Esophagus muscularis mucosa (tissue), 4 donors: ENCODE measurements around the gene SLC25A10. TPM values are rescaled to one million over a fixed set of nuclear protein-coding genes. Genes with fewer than 3 reads are reported as not detected.

Experiments
- DNase-seq: peaks from one replicate; pipeline ENCODE4 v3.0.0-alpha.2; 2017; ENCODE audit errors: extremely low spot score
- H3K27ac ChIP-seq, 4 donors: fragments of 200-600 bp; sonication (generic); replicated peaks in 1 of 4; 1 replicate in 3 of 4; 2 replicates in 1 of 4; pipeline ENCODE4 v1.5.1; 2016 to 2019; ENCODE audit warnings: mild to moderate bottlenecking in 1 of 4
- H3K27me3 ChIP-seq, 4 donors: fragments of 200-600 bp; sonication (generic); one replicate each; pipeline versions ENCODE4 v1.5.1 to v1.6.0; 2016 to 2019
- H3K36me3 ChIP-seq, 4 donors: fragments of 200-600 bp; sonication (generic); one replicate each; pipeline ENCODE4 v1.5.1; 2016 to 2019
- H3K4me1 ChIP-seq, 4 donors: fragments of 200-600 bp; sonication (generic); one replicate each; pipeline ENCODE4 v1.5.1; 2016 to 2019
- H3K4me3 ChIP-seq, 4 donors: fragments of 200-600 bp; sonication (generic); 1 replicate in 2 of 4; 2 replicates in 2 of 4; pipeline ENCODE4 v1.5.1; 2016 to 2019; ENCODE audit warnings: mild to moderate bottlenecking in 4 of 4, moderate library complexity in 1 of 4
- H3K9me3 ChIP-seq, 4 donors: fragments of 200-600 bp; sonication (generic); 1 replicate in 3 of 4; 2 replicates in 1 of 4; pipeline ENCODE4 v1.5.1; 2016 to 2019
- CTCF ChIP-seq, 3 experiments: fragments of 200-600 bp in 2 of 3; fragments of 450-650 bp in 1 of 3; sonication (generic) in 2 of 3; IDR thresholded peaks; one replicate each; pipeline ENCODE4 v1.5.1; 2017 to 2019; ENCODE audit warnings: antibody characterized with exemption in 3 of 3, mild to moderate bottlenecking in 2 of 3, moderate library complexity in 1 of 3
- EP300 ChIP-seq: sonication (generic); formaldehyde crosslinking; IDR thresholded peaks from one replicate; pipeline ENCODE4 v1.6.1; 2017; ENCODE audit warnings: antibody characterized with exemption
- POLR2A ChIP-seq: fragments of 450-650 bp; IDR thresholded peaks from one replicate; pipeline ENCODE4 v1.6.1; 2017; ENCODE audit warnings: antibody characterized with exemption, moderate library complexity, mild to moderate bottlenecking, low read depth
- POLR2AphosphoS5 ChIP-seq, 2 donors: sonication (generic); formaldehyde crosslinking; IDR thresholded peaks; one replicate each; pipeline ENCODE4 v1.6.1; 2017; ENCODE audit warnings: antibody characterized with exemption in 2 of 2
- WGBS: methylation state at CpG from one replicate; pipeline ENCODE4 v1.1.5; 2018; 5-methylcytosine and 5-hydroxymethylcytosine counted together
- intact Hi-C: fragments of 100-400 bp; cut with DNase I; formaldehyde crosslinking; loops from one replicate; pipeline ENCODE4 v1.15.1; 2023
- total RNA-seq, 4 donors: library from RNA; depleted of rRNA; stranded (reverse); fragments of >200 nt; gene quantifications; one replicate each; pipeline versions ENCODE4 v1.1.0 to v1.2.1, GENCODE V29; 2016

SLC25A10 gene
- total RNA-seq, 4 donors from 2014 or later: 2.1 to 5.5 (median 4.8) TPM

- 96% methylated on average over 23 of the region's 40 CpGs for WGBS
- no peak overlapping the region for H3K27ac ChIP-seq
- peaks cover 10 to 18% (median 12%) of the 10 kb centered on the region in 4 donors for H3K4me1 ChIP-seq
- no peaks in the 10 kb centered on the region for H3K9me3 ChIP-seq
- no peaks in the 10 kb centered on the region for H3K27me3 ChIP-seq
- DNase-seq: no peak
- no peak for TF ChIP-seq EP300
- intact Hi-C loops: no loop called here
- H3K36me3 ChIP-seq: peaks cover 71 to 100% (median 98%) of the 10 kb centered on the region in 4 donors
- H3K4me3 ChIP-seq: no peak overlapping the region
These were observed 15.7 kb upstream of the SLC25A10 start for GRCh38 chr17:81696218-81696941.

- TF ChIP-seq POLR2A (no peak), CTCF (IDR thresholded peaks at IDR 0.05) (no peak), POLR2AphosphoS5 (IDR thresholded peaks at IDR 0.05) (no peak), EP300 (no peak)
- Histone ChIP-seq H3K9me3 (no peaks in the 10 kb centered on the region), H3K4me1 (peaks cover 21 to 29% (median 22%) of the 10 kb centered on the region in 4 donors), H3K27me3 (no peaks in the 10 kb centered on the region), H3K4me3 (no peak overlapping the region), H3K36me3 (peaks cover 64 to 95% (median 93%) of the 10 kb centered on the region in 4 donors), H3K27ac (no peak overlapping the region)
- DNase-seq: no peak
- intact Hi-C loops: no loop called here
- 84% methylated on average over 22 of the region's 25 CpGs for WGBS
These were observed 14.6 kb upstream of the SLC25A10 start for GRCh38 chr17:81697261-81698044.

GRCh38 chr17:81700353-81701287 lies 11.5 kb upstream of the SLC25A10 start:
- no peaks in the 10 kb centered on the region for H3K27me3 ChIP-seq
- no peak overlapping the region for H3K27ac ChIP-seq
- H3K4me3 ChIP-seq: no peak overlapping the region
- peaks cover 34 to 76% (median 72%) of the 10 kb centered on the region in 4 donors for H3K36me3 ChIP-seq
- 90% methylated on average over 20 of the region's 25 CpGs for WGBS
- intact Hi-C loops: no loop called here
- no peak for DNase-seq
- H3K4me1 ChIP-seq: peaks cover 34 to 43% (median 38%) of the 10 kb centered on the region in 4 donors
- no peaks in the 10 kb centered on the region for H3K9me3 ChIP-seq
- TF ChIP-seq CTCF (IDR thresholded peaks at IDR 0.05) (no peak), EP300 (no peak), POLR2AphosphoS5 (IDR thresholded peaks at IDR 0.05) (no peak), POLR2A (no peak)

- DNase-seq: no peak
- peaks cover 34 to 41% (median 38%) of the 10 kb centered on the region in 4 donors for H3K4me1 ChIP-seq
- WGBS: 81% methylated on average over 18 of the region's 23 CpGs
- peak overlapping the region; percentile 67 to 87 (median 78) for H3K4me3 ChIP-seq
- intact Hi-C loops: no loop called here
- H3K36me3 ChIP-seq: peaks cover 26 to 76% (median 72%) of the 10 kb centered on the region in 4 donors
- H3K9me3 ChIP-seq: no peaks in the 10 kb centered on the region
- peak overlapping the region in 3 of 4 donors; percentile 89 to 97 (median 96) for H3K27ac ChIP-seq
- TF ChIP-seq POLR2AphosphoS5 (IDR thresholded peaks at IDR 0.05) (no peak), EP300 (no peak), POLR2A (no peak), CTCF (IDR thresholded peaks at IDR 0.05) (no peak)
- no peaks in the 10 kb centered on the region for H3K27me3 ChIP-seq
These were observed 10.6 kb upstream of the SLC25A10 start for GRCh38 chr17:81701288-81702071.
